Stimulated activated CD8-positive, alpha-beta memory T cell treated with anti-CD3 and anti-CD28 coated beads, Interleukin-2, amount 100 ng/mL, for 1 hour (primary cell): ENCODE data around the gene ECT2.
"Not testable (repeated sequence)": the region's sequence is repeated elsewhere in the genome, so short reads cannot be mapped to it uniquely, and the experiment has no call there.

ENCODE experiments used
- DNase-seq, 2 donors: peaks; one replicate each; pipeline ENCODE4 v3.0.0-alpha.2; 2020; ENCODE audit warnings: low read depth in 2 of 2

ECT2 gene

DNA sequence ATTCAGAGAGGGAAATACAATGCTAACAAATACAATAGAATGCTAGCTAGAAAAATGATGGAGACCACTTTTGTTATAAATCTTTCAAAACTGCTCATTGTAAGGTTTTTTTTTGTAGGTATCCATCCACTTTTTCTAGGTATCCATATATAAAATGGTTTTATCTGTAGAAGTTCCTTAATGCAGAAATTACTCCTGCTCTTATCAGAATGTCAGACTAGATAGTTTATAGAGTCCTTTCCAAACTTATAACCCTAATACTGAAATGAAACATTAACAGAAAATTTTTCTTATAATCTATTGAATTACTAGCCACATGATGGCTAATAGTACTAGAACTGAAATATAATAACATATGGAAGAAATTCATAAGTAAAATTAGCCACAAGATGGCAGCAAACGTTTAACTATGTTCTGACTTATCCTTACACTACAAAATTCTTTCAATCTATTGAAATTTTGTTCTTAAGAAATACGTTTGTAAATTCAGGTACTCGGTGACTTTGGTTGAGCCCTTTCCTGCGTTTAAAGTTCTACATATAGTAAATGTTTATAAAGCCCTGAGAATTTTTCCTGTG is 58.5 kb downstream of the ECT2 start:
- no peak for DNase-seq

GRCh38 chr3:172811099-172811498 is 60.6 kb downstream of the ECT2 start:
- DNase-seq = no peak

GRCh38 chr3:172813462-172813861 is 62.9 kb downstream of the ECT2 start:
- DNase-seq = no peak

DNA sequence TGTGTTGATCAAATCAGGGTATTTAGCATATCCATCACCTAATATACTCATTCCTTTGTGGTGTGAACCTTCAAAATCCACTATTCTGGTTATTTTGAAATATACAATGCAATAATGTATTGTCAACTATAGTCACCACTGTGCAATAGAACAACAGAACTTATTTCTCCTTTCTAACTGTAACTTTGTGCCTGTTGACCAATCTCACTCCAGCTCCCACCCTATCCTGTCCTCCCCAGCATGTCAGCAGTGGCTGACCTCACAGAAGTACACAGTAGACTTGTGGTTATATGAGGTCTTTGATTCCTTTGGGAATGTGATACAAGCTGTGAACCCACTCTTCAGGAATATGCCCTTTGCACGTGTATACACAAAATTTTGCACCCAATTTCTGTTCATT is 64.2 kb downstream of the ECT2 start:
- DNase-seq = no peak

- DNase-seq = no peak
Observed at GRCh38 chr3:172815857-172816256, 65.3 kb downstream of the ECT2 start.

- DNase-seq = no peak
Observed at GRCh38 chr3:172816281-172816680, 65.8 kb downstream of the ECT2 start.

DNA sequence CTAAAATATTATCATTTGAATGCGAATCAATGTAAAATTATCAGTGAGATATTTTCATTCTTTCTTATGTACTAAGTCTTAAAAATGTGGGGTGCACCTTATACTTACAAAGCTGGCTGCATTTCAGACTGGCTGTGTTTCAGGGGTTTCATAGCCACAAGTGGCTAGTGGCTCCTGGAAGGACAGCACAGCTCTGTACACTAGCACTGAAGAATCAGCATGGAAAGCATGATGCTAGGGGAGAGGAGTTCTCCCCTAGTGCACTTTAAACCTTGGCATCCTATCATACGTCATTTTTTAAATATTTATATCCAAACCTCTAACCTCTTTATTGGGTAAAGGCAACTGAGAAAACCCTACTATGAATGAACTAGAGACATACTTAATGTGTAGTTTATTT is 66.4 kb downstream of the ECT2 start:
- no peak for DNase-seq

GRCh38 chr3:172820492-172820891 is 70.0 kb downstream of the ECT2 start:
- DNase-seq = no peak

- DNase-seq = no peak
Observed at GRCh38 chr3:172824229-172824628, 73.7 kb downstream of the ECT2 start.

- not testable (repeated sequence) for DNase-seq
Observed at GRCh38 chr3:172827231-172827630, 76.7 kb downstream of the ECT2 start.

- DNase-seq = no peak
Observed at GRCh38 chr3:172832983-172833382, 82.5 kb downstream of the ECT2 start.

- no peak for DNase-seq
Observed at GRCh38 chr3:172836390-172836997, 86.0 kb downstream of the ECT2 start.

DNA sequence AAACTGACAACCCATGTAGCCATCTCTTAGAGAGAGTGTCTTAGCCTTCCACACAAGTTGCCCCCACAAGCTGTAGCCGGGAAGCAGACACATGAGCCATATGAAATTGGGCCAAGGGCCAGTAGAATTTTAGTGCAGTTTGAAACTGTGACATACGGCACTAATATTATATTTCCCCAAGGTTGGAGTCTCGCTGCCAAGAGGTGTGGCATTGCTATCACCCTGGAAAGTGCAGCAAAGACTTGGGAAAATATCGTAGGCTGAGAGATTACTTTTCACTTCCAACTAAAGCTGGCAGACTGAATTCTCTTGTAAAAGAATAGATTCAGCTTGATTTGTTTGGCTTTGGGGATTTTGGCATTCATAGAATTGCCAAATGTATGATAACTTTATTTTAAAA is 89.2 kb downstream of the ECT2 start:
- no peak for DNase-seq

DNA sequence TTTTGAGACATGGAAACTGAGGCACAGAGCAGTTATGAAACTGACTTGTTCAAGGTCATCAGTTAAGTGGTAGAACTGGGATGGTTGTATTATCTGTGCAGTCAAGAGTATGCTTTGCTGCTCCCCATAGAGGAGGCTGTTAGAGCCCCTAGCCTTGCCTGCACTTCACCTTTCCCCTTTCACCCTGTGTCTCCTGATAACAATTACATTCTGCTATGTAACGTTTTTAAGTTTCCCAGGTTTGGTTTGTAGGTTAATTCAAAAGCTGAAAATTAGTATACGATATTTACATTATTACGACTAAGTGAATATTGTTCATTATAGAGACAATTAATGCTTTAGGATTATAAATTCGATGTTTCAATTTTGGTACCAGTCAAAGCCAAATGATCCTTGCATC is 89.9 kb downstream of the ECT2 start:
- no peak for DNase-seq

GRCh38 chr3:172840913-172841312 is 90.4 kb downstream of the ECT2 start:
- DNase-seq = no peak

- DNase-seq = no peak
Observed at GRCh38 chr3:172844428-172844827, 93.9 kb downstream of the ECT2 start.

GRCh38 chr3:172846103-172846561 is 95.6 kb downstream of the ECT2 start:
- no peak for DNase-seq

GRCh38 chr3:172846706-172847105 is 96.2 kb downstream of the ECT2 start:
- no peak for DNase-seq

- no peak for DNase-seq
Observed at GRCh38 chr3:172847292-172847691, 96.8 kb downstream of the ECT2 start.

DNA sequence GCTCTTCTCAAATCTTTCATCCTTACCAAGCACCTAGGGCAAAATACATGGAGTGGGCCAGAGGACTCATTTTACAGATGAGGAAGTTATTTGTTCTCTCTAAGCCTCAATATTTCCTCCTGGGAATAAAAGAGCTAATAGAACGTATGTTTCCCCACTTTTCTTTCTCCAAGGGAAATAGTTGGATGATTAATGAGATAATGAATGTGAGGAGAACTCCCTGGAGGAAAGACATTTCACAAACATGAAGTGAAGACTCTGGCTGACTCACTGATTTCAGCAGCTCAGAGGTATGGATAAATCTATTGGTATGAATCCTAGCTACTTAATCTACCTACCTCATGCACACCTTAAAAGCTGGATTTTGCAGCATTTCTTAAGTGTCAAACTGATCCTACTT is 98.4 kb downstream of the ECT2 start:
- no peak for DNase-seq

DNA sequence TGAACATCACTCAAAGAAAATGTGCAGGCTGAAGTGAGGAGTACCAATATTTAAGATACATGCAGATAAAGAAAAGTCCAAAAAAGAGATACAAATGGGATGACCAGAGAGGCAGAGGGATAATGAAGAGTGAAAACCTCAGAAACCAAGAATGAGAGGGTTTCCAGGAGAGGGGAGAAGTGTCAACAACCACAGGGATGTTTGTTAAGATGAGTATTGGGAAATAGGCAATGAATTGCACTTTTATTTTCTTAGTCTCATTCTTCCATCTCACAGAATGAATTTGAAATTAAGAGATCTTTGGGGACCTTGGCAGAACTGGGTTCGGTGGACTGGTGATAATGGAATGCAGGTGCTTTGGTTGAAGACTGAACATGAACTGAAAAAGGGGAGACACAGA is 102.5 kb downstream of the ECT2 start:
- no peak for DNase-seq

GRCh38 chr3:172853921-172854666 is 103.6 kb downstream of the ECT2 start:
- no peak for DNase-seq

DNA sequence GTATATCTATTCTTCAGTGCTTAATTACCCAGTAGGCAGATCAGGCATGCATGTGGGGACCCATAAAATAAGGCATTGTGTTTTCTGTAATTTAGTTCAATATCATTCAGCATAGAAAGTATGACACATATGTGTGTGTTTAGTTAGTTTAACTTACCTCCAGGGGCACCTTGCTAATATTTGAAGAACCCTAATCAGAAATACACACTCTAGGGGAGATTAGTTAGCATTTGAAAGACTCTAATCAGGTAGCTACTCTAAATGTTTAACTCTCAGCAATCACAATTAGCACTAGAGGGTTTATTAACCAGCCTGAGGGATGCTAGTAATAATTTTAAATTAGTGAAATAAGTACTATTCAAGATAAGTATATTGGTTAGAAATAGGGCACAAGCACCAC is 104.5 kb downstream of the ECT2 start:
- DNase-seq = no peak
